Omental fat pad (tissue), 4 donors: Measurements from ENCODE around the gene ULK2. TPM values are rescaled to one million over a fixed set of nuclear protein-coding genes. Genes with fewer than 3 reads are reported as not detected.

Source experiments
- ATAC-seq: fragments of 150-250 bp; one replicate; pipeline ENCODE4 v1.9.1; 2016; ENCODE audit warnings: mild to moderate bottlenecking, moderate library complexity; ENCODE audit not compliant: low FRiP score
- DNase-seq: peaks from one replicate; pipeline ENCODE4 v3.0.0-alpha.2; 2019; ENCODE audit warnings: low spot score
- total RNA-seq, 4 donors: library from RNA; depleted of rRNA; stranded (reverse); fragments of >200 nt; gene quantifications; one replicate each; pipeline ENCODE4 v1.1.0, GENCODE V29; 2016
- TF ChIP-seq, protein P1 (sequence below), 3 donors: fragments of 450-650 bp; IDR thresholded peaks; one replicate each; pipeline ENCODE4 v1.5.1; 2016 to 2017; ENCODE audit warnings: antibody characterized with exemption in 3 of 3, mild to moderate bottlenecking in 3 of 3, moderate library complexity in 2 of 3

ULK2 gene
- total RNA-seq, 4 donors from 2014 or later = 18.9 to 35.8 (median 26.5) TPM

DNA sequence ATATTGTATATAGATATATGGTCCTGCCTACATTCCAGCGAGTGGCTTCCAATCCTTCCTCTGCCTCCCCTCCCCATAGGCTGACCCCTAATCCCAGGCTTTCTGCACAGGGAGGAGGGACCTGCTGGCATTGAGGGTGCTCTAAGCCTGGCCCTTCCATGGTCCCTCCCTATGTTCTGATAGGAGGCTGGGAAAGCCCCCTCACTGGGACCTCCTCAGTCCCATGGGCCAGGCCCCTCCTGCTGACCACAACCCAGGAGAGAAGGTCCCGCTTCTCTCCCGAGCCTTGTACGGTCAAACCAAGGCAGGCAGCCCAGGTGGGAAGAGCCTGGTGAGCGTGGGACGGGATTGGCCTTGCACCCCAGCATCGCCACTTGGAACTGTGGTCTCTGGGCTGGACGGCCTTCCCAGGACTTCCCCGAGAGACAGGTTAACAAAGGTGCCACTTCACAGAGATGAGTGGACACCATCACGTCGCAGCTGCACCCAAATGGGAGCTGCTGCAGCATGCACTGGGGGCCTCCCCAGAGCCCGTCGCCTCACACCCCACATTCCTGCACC is 120.5 kb downstream of the ULK2 start:
- DNase-seq = no peak
- ATAC-seq = no peak
- TF ChIP-seq, protein P1, sequence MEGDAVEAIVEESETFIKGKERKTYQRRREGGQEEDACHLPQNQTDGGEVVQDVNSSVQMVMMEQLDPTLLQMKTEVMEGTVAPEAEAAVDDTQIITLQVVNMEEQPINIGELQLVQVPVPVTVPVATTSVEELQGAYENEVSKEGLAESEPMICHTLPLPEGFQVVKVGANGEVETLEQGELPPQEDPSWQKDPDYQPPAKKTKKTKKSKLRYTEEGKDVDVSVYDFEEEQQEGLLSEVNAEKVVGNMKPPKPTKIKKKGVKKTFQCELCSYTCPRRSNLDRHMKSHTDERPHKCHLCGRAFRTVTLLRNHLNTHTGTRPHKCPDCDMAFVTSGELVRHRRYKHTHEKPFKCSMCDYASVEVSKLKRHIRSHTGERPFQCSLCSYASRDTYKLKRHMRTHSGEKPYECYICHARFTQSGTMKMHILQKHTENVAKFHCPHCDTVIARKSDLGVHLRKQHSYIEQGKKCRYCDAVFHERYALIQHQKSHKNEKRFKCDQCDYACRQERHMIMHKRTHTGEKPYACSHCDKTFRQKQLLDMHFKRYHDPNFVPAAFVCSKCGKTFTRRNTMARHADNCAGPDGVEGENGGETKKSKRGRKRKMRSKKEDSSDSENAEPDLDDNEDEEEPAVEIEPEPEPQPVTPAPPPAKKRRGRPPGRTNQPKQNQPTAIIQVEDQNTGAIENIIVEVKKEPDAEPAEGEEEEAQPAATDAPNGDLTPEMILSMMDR (IDR thresholded peaks at IDR 0.05) = no peak

DNA sequence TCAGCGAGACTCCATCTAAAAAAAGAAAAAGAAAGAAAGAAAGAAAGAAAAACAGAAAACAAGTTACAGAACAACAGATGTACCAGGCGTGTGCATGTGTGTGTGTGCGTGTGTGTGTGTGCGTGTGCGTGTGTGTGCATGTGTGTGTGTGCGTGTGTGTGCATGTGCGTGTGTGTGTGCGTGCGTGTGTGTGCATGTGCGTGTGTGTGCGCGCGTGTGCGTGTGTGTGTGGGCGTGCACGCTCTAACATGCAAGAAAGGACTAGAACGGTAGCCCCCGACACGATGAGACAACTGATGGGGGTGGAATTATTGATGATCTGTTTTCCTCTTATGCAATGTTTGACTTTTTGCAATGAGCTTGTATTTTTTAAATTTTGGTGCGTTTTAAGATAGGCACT is 121.2 kb downstream of the ULK2 start:
- ATAC-seq = no peak
- no peak for DNase-seq

DNA sequence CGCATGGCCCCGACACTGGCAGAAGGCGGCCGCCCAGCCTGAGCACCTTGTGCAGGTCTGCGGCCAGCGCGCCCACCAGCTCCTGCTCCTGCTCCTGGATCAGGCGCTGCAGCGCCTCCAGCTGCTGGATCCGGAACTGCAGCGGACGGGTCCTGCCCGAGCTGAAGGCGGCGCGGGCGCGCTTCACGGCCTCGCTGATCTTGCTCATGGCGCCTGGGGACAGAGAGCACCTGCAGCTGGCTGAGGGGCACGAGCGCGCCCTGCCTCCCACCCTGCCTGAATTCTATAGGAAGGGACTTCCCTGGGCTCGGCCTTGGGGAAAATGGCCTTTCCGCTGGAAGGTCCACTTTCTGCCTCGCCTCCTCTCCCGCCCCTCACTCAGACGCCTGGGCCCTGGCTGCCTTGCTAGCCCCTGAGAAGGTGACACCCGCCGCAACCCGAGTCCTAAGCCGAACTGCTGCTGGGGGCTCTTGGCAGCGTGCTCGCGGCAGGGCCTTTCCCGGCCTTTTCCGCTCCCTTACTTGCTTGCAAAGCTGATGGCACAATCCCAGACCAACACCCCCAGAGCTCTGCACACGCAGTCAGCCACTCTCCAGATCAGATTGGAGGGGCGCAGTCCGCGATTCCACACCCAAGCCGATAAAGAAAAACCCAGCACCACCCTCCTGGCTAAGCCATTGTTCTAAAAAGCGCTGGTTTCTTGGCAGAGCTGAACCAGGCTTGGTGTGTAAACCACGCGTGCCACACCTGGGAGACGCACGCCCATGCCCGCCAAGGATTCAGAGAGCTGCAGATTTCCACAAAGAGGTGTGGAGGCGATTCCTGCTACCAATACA is 122.6 kb downstream of the ULK2 start:
- TF ChIP-seq, protein P1 (IDR thresholded peaks at IDR 0.05) = peak in 2 of 3 donors; percentile 39 to 46
- DNase-seq (peak; percentile 94), ATAC-seq (peak; percentile 83)

More for the DNA sequence above, 121.2 kb downstream of the ULK2 start:
- TF ChIP-seq, protein P1 (IDR thresholded peaks at IDR 0.05) = no peak

DNA sequence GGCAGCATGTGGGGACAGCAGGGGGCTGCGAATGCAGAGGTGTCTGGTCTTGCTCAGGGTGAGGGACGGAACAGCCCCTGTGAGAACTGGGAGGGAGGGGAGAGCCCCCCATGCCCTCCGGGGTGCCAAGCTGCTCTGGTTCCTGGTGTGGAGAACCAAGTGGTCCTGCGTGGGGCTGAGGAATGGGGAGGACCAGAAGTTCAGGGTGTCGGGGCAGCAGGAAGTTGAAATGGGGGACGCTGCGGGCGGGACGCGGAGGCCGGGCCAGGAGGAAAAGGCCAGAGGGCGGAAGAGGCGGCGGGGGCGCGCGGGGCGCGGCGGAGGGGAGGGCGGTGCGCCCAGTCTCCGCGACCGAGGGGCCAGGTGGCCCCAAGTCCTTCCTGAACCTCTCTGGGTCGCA is 123.2 kb downstream of the ULK2 start:
- ATAC-seq = peak; percentile 11
- TF ChIP-seq, protein P1 (IDR thresholded peaks at IDR 0.05) = no peak
- no peak for DNase-seq

DNA sequence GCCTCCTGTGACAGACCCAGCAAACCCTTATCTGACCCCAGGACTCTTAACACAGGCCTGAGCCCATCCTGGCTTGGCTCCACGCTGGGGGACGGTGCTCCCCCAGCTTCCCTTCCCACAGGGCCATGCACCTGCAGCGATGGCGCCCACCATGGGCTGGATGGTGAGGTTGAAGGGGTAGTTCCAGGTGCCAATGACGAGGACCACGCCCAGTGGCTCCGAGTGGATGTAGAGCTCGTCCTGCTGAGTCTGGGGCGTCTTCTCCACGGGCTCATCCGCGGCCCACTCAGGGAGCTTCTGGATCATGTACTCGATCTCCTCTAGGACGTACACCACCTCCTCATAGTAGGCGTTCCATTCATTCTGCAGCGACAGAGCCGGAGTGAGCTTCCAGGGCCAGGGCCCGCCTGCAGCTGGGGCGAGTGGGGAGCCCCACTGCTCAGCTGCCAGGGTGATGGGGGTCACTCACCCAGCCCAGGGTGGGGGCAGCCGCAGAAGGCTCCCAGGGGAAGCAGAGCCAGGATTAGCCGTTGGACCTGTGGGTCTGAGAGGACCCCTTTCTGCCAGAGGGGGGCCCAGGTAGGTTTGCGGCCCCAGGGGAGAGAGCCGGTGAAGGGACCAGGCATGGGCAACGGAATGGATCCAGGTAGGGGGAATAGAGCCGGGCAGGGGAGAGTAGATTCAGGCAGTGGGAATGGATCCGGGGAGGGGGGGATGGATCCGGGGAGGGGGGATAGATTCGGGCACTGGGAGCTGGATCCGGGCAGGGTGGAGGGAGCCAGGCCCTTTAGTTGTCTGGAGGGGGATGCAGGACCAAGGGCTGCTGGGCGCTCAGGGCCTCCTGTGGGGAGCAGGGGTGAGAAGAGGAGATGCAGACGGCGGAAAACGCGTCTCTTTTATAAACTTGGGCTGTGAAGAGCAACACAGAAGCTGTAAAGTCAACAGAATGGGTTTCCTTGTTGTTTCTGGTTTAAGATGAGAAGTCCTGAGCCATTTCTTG is 124.3 kb downstream of the ULK2 start:
- ATAC-seq (no peak), DNase-seq (no peak)
- TF ChIP-seq, protein P1 (IDR thresholded peaks at IDR 0.05) = no peak

DNA sequence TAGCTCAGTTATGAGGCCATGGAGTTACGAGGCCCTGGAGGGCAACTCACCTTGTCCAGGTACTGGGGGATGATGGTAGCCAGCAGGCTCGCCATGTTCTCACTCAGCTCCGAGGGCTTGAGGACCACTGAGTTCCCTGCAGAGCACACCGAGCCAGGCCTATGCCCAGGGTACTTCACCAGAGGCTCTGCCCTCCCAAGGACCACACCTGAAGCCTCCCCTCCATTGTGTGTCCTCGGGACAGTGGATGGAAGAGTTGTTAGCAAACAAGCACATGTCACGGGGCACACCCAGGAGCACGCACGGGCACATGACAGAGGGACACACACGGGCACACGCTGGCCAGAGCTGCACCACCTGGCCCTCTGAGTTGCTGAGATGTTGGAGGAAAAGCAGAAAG is 125.2 kb downstream of the ULK2 start:
- TF ChIP-seq, protein P1 (IDR thresholded peaks at IDR 0.05) = no peak
- no peak for ATAC-seq
- DNase-seq = no peak
